WERI-Rb-1 (cell line): ENCODE measurements around the gene GNA15.

Experiments used
- DNase-seq: peaks from one replicate; pipeline ENCODE4 v3.0.0-alpha.2; 2020
- H3K27ac ChIP-seq: fragments of 250-450 bp; sonication (Bioruptor Pico); 2 replicates; pipeline ENCODE4 v1.5.1; 2020; ENCODE audit warnings: mild to moderate bottlenecking, moderate library complexity
- H3K27me3 ChIP-seq: fragments of 250-450 bp; sonication (Bioruptor Pico); 2 replicates; pipeline ENCODE4 v1.5.1; 2021; ENCODE audit warnings: mild to moderate bottlenecking, low read depth, moderate library complexity; ENCODE audit not compliant: insufficient read depth, severe bottlenecking
- H3K36me3 ChIP-seq: fragments of 250-450 bp; sonication (Bioruptor Pico); 2 replicates; pipeline ENCODE4 v1.5.1; 2020; ENCODE audit warnings: mild to moderate bottlenecking, moderate library complexity
- H3K4me3 ChIP-seq: 2 replicates; pipeline ENCODE4 v1.5.1; 2011; ENCODE audit warnings: low read depth, mild to moderate bottlenecking, control low read depth, low read length
- H3K9me3 ChIP-seq: fragments of 250-450 bp; sonication (Bioruptor Pico); 2 replicates; pipeline ENCODE4 v1.5.1; 2021; ENCODE audit warnings: mild to moderate bottlenecking, moderate library complexity; ENCODE audit not compliant: severe bottlenecking
- TF ChIP-seq, protein P1 (sequence below): IDR thresholded peaks from 2 replicates; pipeline ENCODE4 v1.5.1; 2011; ENCODE audit warnings: low read depth, mild to moderate bottlenecking, control low read depth, inconsistent platforms, low read length

Gene GNA15

DNA sequence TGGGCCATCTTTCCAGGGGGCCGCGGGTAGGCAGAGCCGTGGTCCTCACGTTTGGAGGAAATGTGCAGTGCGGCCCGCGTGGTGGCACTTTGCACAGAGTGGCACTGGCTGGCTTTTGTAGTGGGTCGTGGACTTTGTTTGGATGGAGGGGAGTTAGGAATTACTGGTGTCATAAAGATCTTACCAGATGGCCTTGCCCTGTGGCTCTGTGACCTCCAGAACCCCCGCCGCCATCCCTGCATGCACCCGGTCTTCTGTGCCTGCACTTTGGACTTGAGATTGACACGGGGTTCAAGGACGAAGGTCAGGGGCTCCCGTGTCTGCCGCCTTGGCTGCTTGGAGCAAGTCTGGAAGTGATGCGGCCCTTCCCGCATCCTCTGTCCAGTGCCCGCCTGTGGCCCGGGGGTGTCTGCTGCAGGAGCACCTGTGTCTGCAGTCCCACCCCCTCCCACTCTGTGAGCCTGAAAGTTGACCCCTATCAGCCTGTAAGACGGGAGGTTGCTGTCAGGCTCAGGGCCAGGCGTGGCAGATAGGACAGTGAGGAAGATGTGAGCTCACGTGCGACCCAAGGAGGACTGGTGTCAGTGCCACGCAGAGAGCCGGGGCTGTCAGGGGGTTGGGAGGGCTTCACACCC, 39.4 kb upstream of the GNA15 start:
- TF ChIP-seq, protein P1, sequence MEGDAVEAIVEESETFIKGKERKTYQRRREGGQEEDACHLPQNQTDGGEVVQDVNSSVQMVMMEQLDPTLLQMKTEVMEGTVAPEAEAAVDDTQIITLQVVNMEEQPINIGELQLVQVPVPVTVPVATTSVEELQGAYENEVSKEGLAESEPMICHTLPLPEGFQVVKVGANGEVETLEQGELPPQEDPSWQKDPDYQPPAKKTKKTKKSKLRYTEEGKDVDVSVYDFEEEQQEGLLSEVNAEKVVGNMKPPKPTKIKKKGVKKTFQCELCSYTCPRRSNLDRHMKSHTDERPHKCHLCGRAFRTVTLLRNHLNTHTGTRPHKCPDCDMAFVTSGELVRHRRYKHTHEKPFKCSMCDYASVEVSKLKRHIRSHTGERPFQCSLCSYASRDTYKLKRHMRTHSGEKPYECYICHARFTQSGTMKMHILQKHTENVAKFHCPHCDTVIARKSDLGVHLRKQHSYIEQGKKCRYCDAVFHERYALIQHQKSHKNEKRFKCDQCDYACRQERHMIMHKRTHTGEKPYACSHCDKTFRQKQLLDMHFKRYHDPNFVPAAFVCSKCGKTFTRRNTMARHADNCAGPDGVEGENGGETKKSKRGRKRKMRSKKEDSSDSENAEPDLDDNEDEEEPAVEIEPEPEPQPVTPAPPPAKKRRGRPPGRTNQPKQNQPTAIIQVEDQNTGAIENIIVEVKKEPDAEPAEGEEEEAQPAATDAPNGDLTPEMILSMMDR, result no peak
- Histone ChIP-seq H3K9me3 (no peaks in the 10 kb centered on the region), H3K27ac (no peak overlapping the region), H3K27me3 (no peaks in the 10 kb centered on the region), H3K4me3 (no peak overlapping the region), H3K36me3 (peaks cover 3% of the 10 kb centered on the region; the same call in 1 of the 2 replicates)
- no peak for DNase-seq

DNA sequence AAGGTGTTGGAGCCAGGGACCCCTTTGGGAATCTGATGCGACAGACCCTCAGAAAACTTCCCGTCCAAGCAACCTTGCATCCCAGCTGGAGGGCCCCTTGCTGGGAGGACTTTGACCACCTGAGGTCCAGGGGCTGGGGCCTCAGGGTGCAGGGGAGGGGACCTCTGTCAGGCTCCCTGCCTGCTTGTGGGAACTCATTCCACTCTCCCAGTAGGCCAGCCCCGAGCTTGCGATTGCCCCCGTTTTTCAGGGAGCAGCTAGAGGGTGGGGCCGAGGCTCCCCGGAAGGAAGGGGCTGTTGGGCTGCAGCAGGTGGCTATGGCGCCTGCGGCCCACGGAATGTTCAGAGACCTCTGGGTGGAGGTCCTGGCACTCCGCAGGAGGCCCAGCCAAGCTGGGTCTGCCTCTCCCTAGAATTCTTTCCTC, 38.9 kb upstream of the GNA15 start:
- no peak overlapping the region for H3K4me3 ChIP-seq
- DNase-seq, result no peak
- no peak overlapping the region for H3K27ac ChIP-seq
- TF ChIP-seq, protein P1, result no peak
- peaks cover 3% of the 10 kb centered on the region; the same call in 1 of the 2 replicates for H3K36me3 ChIP-seq
- H3K9me3 ChIP-seq, result no peaks in the 10 kb centered on the region
- H3K27me3 ChIP-seq, result no peaks in the 10 kb centered on the region

DNA sequence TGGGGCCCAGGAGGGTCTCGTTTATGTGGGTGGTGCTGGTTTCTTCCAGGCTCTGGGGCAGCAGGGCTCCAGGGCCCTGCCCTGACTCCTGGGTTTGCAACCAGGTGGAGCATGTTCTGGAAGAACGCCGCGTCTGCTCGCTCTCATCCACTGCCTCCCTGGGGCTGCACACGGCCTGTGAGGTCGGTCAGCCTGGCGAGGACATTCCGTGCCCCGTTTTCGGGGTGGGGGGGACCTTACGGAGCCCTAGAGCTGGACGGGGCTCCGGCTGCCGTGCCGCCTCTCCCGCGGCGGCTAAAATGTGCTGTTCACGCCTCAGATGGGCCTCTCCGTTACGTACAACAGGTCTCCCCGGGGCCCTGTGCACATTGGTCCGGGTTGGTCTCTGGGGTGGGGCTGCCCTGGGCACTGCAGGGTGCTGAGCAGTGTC, 38.4 kb upstream of the GNA15 start:
- no peak for DNase-seq
- H3K27me3 ChIP-seq, result no peaks in the 10 kb centered on the region
- no peak overlapping the region for H3K27ac ChIP-seq
- TF ChIP-seq, protein P1, result no peak
- H3K4me3 ChIP-seq, result no peak overlapping the region
- H3K9me3 ChIP-seq, result no peaks in the 10 kb centered on the region
- peaks cover 3% of the 10 kb centered on the region; the same call in 1 of the 2 replicates for H3K36me3 ChIP-seq

DNA sequence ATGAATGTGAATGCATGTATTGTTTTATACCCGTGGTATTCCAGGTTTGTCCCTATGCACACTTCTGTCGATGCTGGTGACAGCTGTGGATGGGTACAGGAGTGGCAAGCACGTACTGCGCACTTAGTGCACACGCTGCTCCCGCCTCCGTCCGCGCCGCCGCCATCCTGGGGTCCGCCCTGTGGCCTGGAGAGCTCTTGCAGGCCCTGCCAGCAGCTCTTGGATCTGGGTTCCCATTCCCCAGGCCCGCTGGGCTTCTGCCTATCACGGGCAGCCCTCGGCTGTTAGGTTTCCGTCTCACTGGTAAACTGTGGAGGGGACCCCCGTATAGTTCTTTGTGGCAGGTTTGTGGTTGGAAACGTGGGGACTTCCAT, 37.7 kb upstream of the GNA15 start:
- Histone ChIP-seq H3K36me3 (peaks cover 3% of the 10 kb centered on the region; the same call in 1 of the 2 replicates), H3K4me3 (no peak overlapping the region), H3K27me3 (no peaks in the 10 kb centered on the region), H3K27ac (no peak overlapping the region), H3K9me3 (no peaks in the 10 kb centered on the region)
- TF ChIP-seq, protein P1, result no peak
- no peak for DNase-seq

DNA sequence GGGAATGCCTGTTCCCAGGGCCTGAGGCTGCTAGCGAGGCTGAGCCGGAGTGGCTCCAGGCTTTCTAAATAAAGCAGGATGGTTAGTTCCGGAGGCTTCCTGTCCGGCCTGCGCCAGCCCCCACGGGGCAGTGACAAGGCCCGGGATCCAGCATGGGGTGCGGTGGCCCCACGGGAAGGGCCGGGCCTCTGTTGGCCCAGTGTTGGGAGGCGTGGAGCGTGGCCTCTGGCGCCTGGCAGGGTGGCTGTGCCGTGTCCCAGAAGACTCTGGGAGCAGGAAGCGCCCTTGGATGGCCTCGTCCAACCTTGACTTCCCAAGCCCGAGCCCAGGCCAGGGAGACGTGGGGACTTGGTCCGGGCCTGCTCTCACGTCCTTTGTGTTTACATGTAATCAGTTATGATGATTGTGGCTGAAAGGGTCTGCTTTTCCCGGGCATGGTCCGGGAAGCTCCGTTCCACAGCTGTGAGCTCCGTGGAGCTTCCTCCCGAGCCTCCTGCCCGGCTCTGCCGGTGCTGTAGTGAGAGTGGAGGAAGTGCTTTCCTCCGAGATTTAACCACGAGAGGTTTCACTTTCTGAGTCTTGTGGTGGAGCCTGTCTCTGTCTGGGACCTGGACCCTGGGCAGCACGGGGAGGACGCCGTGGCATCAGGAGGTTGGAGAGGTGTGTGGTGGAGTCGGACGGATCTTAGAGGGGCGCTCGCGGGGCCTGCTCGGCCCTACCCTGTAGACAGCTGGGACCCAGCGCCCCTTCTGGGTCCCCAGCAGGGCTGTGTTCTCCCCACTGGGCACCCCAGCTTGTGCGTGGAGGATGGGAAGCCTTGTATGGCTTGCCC, 37.1 kb upstream of the GNA15 start:
- no peaks in the 10 kb centered on the region for H3K27me3 ChIP-seq
- no peaks in the 10 kb centered on the region for H3K9me3 ChIP-seq
- TF ChIP-seq, protein P1, result no peak
- H3K27ac ChIP-seq, result no peak overlapping the region
- no peak for DNase-seq
- no peak overlapping the region for H3K4me3 ChIP-seq
- H3K36me3 ChIP-seq, result peaks cover 3% of the 10 kb centered on the region; the same call in 1 of the 2 replicates
